HepG2 (cell line): Measurements from ENCODE around the gene PRSS36. TPM values are rescaled to one million over a fixed set of nuclear protein-coding genes. Genes with fewer than 3 reads are reported as not detected.

Experiments
- ATAC-seq: fragments of 200-7000 bp; cut with Tn5 transposase; 3 replicates; pipeline ENCODE4 v1.9.1; 2020; ENCODE audit warnings: mild to moderate bottlenecking, moderate library complexity
- BruUV-seq: library from RNA; stranded (reverse); fragments of 400-500 nt; replicated peaks from 2 replicates; lab custom pipeline; 2021; lab: Mats Ljungman, UMichigan
- CTCF ChIA-PET: fragments of 300-600 bp; formaldehyde crosslinking; extraction: SDS; loops from one replicate; lab custom pipeline; 2021; ENCODE audit warnings: low total read pairs, inconsistent platforms, low intra/inter-chr PET ratio; lab: Yijun Ruan, JAX
- POLR2A ChIA-PET: fragments of 350-600 bp; sonication (Branson Sonifier 250); formaldehyde crosslinking; loops from one replicate; lab custom pipeline; 2020; ENCODE audit warnings: antibody characterized with exemption, inconsistent platforms; lab: Yijun Ruan, JAX
- DNase-seq: peaks from one replicate; pipeline ENCODE4 v3.0.0-alpha.2; 2015; ENCODE audit warnings: low spot score
- FAIRE-seq: peaks from 3 replicates; lab custom pipeline; 2011; peaks lifted over from hg19 to GRCh38; lab: Jason Lieb, UNC
- H2AFZ ChIP-seq: one replicate; pipeline ENCODE4 v1.6.1; 2011; ENCODE audit warnings: low read length, inconsistent platforms
- H3K27ac ChIP-seq: fragments of 300-600 bp; 3 replicates; pipeline ENCODE4 v1.8.0; 2011; ENCODE audit warnings: mixed run types, mild to moderate bottlenecking, mixed read lengths, low read length, inconsistent platforms; ENCODE audit not compliant: insufficient read depth; ENCODE audit errors: extremely low read length
- H3K27me3 ChIP-seq, 2 experiments: fragments of 200-600 bp in 1 of 2; 2 replicates in 1 of 2; 3 replicates in 1 of 2; pipeline versions ENCODE4 v1.6.0 to v1.8.0; 2011; ENCODE audit warnings: low read length in 2 of 2, mild to moderate bottlenecking in 2 of 2, moderate library complexity in 2 of 2, inconsistent platforms in 1 of 2; ENCODE audit not compliant: insufficient read depth in 2 of 2, control insufficient read depth in 1 of 2
- H3K36me3 ChIP-seq, 2 experiments: fragments of 200-600 bp in 1 of 2; replicated peaks in 1 of 2; 2 replicates in 1 of 2; 3 replicates in 1 of 2; pipeline versions ENCODE4 v1.5.1 to v1.8.0; 2011; ENCODE audit warnings: low read length in 2 of 2, inconsistent platforms in 1 of 2; ENCODE audit not compliant: insufficient read depth in 2 of 2, control insufficient read depth in 1 of 2
- H3K4me1 ChIP-seq: 2 replicates; pipeline ENCODE4 v1.5.1; 2012; ENCODE audit warnings: low read length, inconsistent platforms; ENCODE audit not compliant: insufficient read depth
- H3K4me2 ChIP-seq: 2 replicates; pipeline ENCODE4 v1.6.0; 2011; ENCODE audit warnings: low read depth, low read length, inconsistent platforms
- H3K4me3 ChIP-seq, 3 experiments: fragments of 200-600 bp in 1 of 3; sonication (generic), shearing (Covaris generic) in 1 of 3; replicated peaks in 1 of 3; 2 replicates each; pipeline ENCODE4 v1.5.1; 2011 to 2016; ENCODE audit warnings: low read length in 3 of 3, inconsistent platforms in 2 of 3, low read depth in 2 of 3, mild to moderate bottlenecking in 2 of 3, control low read depth in 1 of 3, mixed read lengths in 1 of 3; ENCODE audit not compliant: insufficient read depth in 1 of 3
- H3K79me2 ChIP-seq: one replicate; pipeline ENCODE4 v1.6.1; 2011; ENCODE audit warnings: low read length, inconsistent platforms; ENCODE audit not compliant: insufficient read depth
- H3K9ac ChIP-seq: 2 replicates; pipeline ENCODE4 v1.6.0; 2011; ENCODE audit warnings: mild to moderate bottlenecking, low read depth, low read length, inconsistent platforms; ENCODE audit not compliant: insufficient read depth
- H3K9me3 ChIP-seq: 2 replicates; pipeline ENCODE4 v1.5.1; 2012; ENCODE audit warnings: mild to moderate bottlenecking, low read length
- H4K20me1 ChIP-seq: 2 replicates; pipeline ENCODE4 v1.6.0; 2011; ENCODE audit warnings: inconsistent platforms, mild to moderate bottlenecking, low read length, moderate library complexity; ENCODE audit not compliant: insufficient read depth
- AGO2 ChIP-seq: fragments of 200-400 bp; formaldehyde crosslinking; optimal IDR thresholded peaks from 2 replicates; pipeline ENCODE3; 2017; ENCODE audit warnings: mild to moderate bottlenecking, low read depth, low read length, moderate library complexity
- NFE2 ChIP-seq: sonication (generic); formaldehyde crosslinking; IDR thresholded peaks from 2 replicates; pipeline ENCODE4 v1.4.0; 2020; ENCODE audit warnings: missing genetic modification reagents
- POLR2A ChIP-seq, 2 experiments: IDR thresholded peaks; 2 replicates each; pipeline ENCODE4 v1.6.1; 2011; ENCODE audit warnings: low read depth in 2 of 2, low read length in 2 of 2, mild to moderate bottlenecking in 1 of 2, moderate library complexity in 1 of 2; ENCODE audit not compliant: insufficient read depth in 1 of 2
- POLR2AphosphoS2 ChIP-seq: IDR thresholded peaks from 2 replicates; pipeline ENCODE4 v1.6.1; 2011; ENCODE audit warnings: low read depth, low read length, improper control_type of control experiment
- POLR2G ChIP-seq: fragments of 200-400 bp; formaldehyde crosslinking; IDR thresholded peaks from 2 replicates; pipeline ENCODE4 v1.6.1; 2018; ENCODE audit warnings: mild to moderate bottlenecking, low read depth, low read length, moderate library complexity
- RBFOX2 ChIP-seq: fragments of 200-400 bp; formaldehyde crosslinking; IDR thresholded peaks from 2 replicates; pipeline ENCODE4 v1.6.1; 2017; ENCODE audit warnings: low read depth, mild to moderate bottlenecking, low read length
- RXRA ChIP-seq: sonication (generic); formaldehyde crosslinking; IDR thresholded peaks from 2 replicates; pipeline ENCODE4 v1.5.1; 2020; ENCODE audit warnings: missing genetic modification reagents
- ZMYM2 ChIP-seq: sonication (generic); formaldehyde crosslinking; IDR thresholded peaks from 2 replicates; pipeline ENCODE4 v1.8.0; 2022; ENCODE audit warnings: mild to moderate bottlenecking, missing genetic modification reagents
- ZNF264 ChIP-seq: sonication (generic); formaldehyde crosslinking; IDR thresholded peaks from 2 replicates; pipeline ENCODE4 v1.4.0; 2020; ENCODE audit warnings: missing genetic modification reagents
- ZNF280B ChIP-seq: sonication (generic); formaldehyde crosslinking; IDR thresholded peaks from 2 replicates; pipeline ENCODE4 v1.5.0; 2020; ENCODE audit warnings: missing genetic modification reagents, mild to moderate bottlenecking, borderline replicate concordance
- ZNF552 ChIP-seq: sonication (generic); formaldehyde crosslinking; IDR thresholded peaks from 2 replicates; pipeline ENCODE4 v1.9.0; 2022; ENCODE audit warnings: missing genetic modification reagents, mild to moderate bottlenecking, borderline replicate concordance
- ZZZ3 ChIP-seq: sonication (generic); formaldehyde crosslinking; IDR thresholded peaks from 2 replicates; pipeline ENCODE4 v1.4.0; 2020; ENCODE audit warnings: missing genetic modification reagents, mild to moderate bottlenecking, borderline replicate concordance
- WGBS: methylation state at CpG from one replicate; pipeline ENCODE4 v1.1.6; 2017; ENCODE audit warnings: low lambda C conversion rate; 5-methylcytosine and 5-hydroxymethylcytosine counted together
- in situ Hi-C: cut with HindIII; loops from 2 replicates; pipeline ENCODE4 v1.10.0; 2017; ENCODE audit warnings: low pct_unique_long_range_greater_than_20kb; ENCODE audit not compliant: extremely low pct_ligation_motif_present
- intact Hi-C: fragments of 100-400 bp; cut with micrococcal nuclease; formaldehyde crosslinking; loops from one replicate; pipeline ENCODE4 v1.10.0; 2022; ENCODE audit not compliant: unreplicated experiment
- polyA plus RNA-seq, 8 experiments: library from polyadenylated mRNA; depleted of rRNA in 3 of 8; stranded (reverse) in 7 of 8; unstranded in 1 of 8; fragments of >200 nt; fragmentation: Illumina TruSeq in 4 of 8; extraction: Trizol in 4 of 8; gene quantifications; 2 replicates each; pipeline versions ENCODE4 v1.2.1 to v1.2.3, GENCODE V29; 2011 to 2016; ENCODE audit warnings: low read depth in 4 of 8, missing spikeins in 1 of 8, mixed read lengths in 1 of 8; ENCODE audit not compliant: insufficient read depth in 1 of 8
- total RNA-seq, 5 experiments: library from RNA; depleted of rRNA; stranded (reverse); fragments of >200 nt; fragmentation: Illumina TruSeq; extraction: Trizol; gene quantifications; 2 replicates each; pipeline ENCODE4 v1.2.3, GENCODE V29; 2016; ENCODE audit warnings: low read depth in 1 of 5
- TF ChIP-seq, protein P1 (sequence below): sonication (generic); formaldehyde crosslinking; IDR thresholded peaks from 2 replicates; pipeline ENCODE4 v1.4.0; 2020; ENCODE audit warnings: missing genetic modification reagents, borderline replicate concordance
- TF ChIP-seq, protein P2 (sequence below): sonication (generic); formaldehyde crosslinking; IDR thresholded peaks from 2 replicates; pipeline ENCODE4 v1.8.0; 2022; ENCODE audit warnings: mild to moderate bottlenecking, missing genetic modification reagents

The PRSS36 gene
- total and polyA plus RNA-seq, 2 of the 13 experiments (the other 11 are each of a cell fraction or from before 2014, with no cell fraction given) = 1.5 to 2.1 TPM

DNA sequence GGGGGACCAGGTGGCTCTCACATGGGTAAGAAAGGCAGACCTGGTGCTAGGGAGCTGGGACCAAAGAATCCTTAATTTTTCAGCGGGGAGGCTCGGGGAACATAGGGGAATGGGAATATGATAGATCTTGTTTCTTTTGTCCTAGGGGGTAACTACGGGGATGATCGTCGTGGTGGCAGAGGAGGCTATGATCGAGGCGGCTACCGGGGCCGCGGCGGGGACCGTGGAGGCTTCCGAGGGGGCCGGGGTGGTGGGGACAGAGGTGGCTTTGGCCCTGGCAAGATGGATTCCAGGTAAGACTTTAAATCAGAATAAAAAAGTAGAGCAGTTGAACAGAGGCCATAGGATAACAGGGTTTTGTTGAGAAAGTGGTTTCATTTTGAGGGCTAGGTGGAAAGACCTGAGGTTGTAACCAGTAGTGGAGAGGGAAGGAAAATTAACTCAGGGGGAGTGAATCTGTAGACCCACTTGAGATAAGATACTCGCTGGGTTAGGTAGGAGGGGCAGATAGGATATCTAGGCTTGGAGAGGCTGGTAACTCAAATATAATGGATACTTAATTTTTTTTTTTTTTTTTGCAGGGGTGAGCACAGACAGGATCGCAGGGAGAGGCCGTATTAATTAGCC lies 41.1 kb upstream of the PRSS36 start:
- Histone ChIP-seq H3K9ac (no peak overlapping the region), H4K20me1 (peaks cover 57% of the 10 kb centered on the region), H3K27ac (no peak overlapping the region), H3K9me3 (no peaks in the 10 kb centered on the region), H2AFZ (no peak overlapping the region), H3K4me2 (no peak overlapping the region), H3K4me1 (peaks cover 8% of the 10 kb centered on the region; the same call in 1 of the 2 replicates), H3K79me2 (peaks cover 8% of the 10 kb centered on the region), H3K4me3 (no peak overlapping the region), H3K27me3 (no peaks in the 10 kb centered on the region), H3K36me3 (peaks cover 53 to 93% of the 10 kb centered on the region in 2 experiments)
- in situ Hi-C loops (no loop called here), intact Hi-C loops (no loop called here)
- ChIA-PET POLR2A (interaction anchor here (0.8 to 2.6 kb wide), 3 partner anchors 7 to 11 kb away, joined by 3 to 13 read pairs (median 7); partner anchors contain the start of gene FUS), CTCF (no interaction called here)
- no peak for DNase-seq
- FAIRE-seq = no peak
- WGBS = 98% methylated on average over 17 of the region's 17 CpGs
- no TSS peak for BruUV-seq
- TF ChIP-seq POLR2AphosphoS2 (peak; percentile 76; the same call in 1 of the 2 replicates), RBFOX2 (peak; percentile 59; the same call in 1 of the 2 replicates), AGO2 (peak; percentile 52), POLR2G (0 out of 2 replicates have a peak, but pooled peaks have one; percentile 33), ZMYM2 (CRISPR knock-in tag) (no peak), POLR2A (IDR thresholded peaks at IDR 0.05; ENCODE audit: insufficient read depth in 1 of 2, low read depth in 2 of 2, low read length in 2 of 2) (peak in 1 of 2 experiments; percentile 36; a peak in 1 of 4 replicates)
- ATAC-seq = no peak

DNA sequence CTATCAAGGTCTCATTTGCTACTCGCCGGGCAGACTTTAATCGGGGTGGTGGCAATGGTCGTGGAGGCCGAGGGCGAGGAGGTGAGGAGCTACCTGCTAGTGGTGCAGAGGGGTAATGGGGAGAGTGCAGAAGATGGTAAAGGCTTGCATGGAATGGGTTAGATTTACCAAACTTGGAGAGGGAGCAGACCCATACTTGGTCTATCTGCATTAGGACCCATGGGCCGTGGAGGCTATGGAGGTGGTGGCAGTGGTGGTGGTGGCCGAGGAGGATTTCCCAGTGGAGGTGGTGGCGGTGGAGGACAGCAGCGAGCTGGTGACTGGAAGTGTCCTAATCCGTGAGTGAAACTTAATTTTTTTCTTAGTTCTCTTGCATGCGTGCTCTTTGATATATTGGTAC lies 40.2 kb upstream of the PRSS36 start:
- no peak overlapping the region for H2AFZ ChIP-seq
- ChIA-PET CTCF (no interaction called here), POLR2A (interaction anchor here (0.8 to 2.6 kb wide), 3 partner anchors 9 to 10 kb away, joined by 3 to 13 read pairs (median 5); partner anchors contain the start of gene FUS)
- peaks cover 58 to 99% of the 10 kb centered on the region in 2 experiments for H3K36me3 ChIP-seq
- no peak overlapping the region for H3K4me2 ChIP-seq
- H3K27me3 ChIP-seq = no peaks in the 10 kb centered on the region
- no peaks in the 10 kb centered on the region for H3K9me3 ChIP-seq
- H3K79me2 ChIP-seq = peaks cover 16% of the 10 kb centered on the region
- intact Hi-C loops = no loop called here
- no peak overlapping the region for H3K4me3 ChIP-seq
- no peak; the same call in 1 of the 3 replicates for ATAC-seq
- peaks cover 17% of the 10 kb centered on the region for H3K4me1 ChIP-seq
- no TSS peak for BruUV-seq
- H4K20me1 ChIP-seq = peaks cover 65% of the 10 kb centered on the region
- FAIRE-seq = no peak
- no peak overlapping the region for H3K9ac ChIP-seq
- H3K27ac ChIP-seq = peak overlapping the region; percentile 3
- 98% methylated on average over 12 of the region's 12 CpGs for WGBS
- in situ Hi-C loops = no loop called here
- DNase-seq = no peak
- TF ChIP-seq, protein P1, sequence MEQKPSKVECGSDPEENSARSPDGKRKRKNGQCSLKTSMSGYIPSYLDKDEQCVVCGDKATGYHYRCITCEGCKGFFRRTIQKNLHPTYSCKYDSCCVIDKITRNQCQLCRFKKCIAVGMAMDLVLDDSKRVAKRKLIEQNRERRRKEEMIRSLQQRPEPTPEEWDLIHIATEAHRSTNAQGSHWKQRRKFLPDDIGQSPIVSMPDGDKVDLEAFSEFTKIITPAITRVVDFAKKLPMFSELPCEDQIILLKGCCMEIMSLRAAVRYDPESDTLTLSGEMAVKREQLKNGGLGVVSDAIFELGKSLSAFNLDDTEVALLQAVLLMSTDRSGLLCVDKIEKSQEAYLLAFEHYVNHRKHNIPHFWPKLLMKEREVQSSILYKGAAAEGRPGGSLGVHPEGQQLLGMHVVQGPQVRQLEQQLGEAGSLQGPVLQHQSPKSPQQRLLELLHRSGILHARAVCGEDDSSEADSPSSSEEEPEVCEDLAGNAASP (CRISPR knock-in tag) = no peak
- no peak for TF ChIP-seq RXRA (CRISPR knock-in tag)
- no peak for TF ChIP-seq ZNF264
- TF ChIP-seq ZNF280B = 0 out of 2 replicates have a peak, but pooled peaks have one; percentile 18
- no peak for TF ChIP-seq ZNF552 (CRISPR knock-in tag)
- TF ChIP-seq ZZZ3 (CRISPR knock-in tag) = no peak
- no peak for TF ChIP-seq NFE2
- TF ChIP-seq, protein P2, sequence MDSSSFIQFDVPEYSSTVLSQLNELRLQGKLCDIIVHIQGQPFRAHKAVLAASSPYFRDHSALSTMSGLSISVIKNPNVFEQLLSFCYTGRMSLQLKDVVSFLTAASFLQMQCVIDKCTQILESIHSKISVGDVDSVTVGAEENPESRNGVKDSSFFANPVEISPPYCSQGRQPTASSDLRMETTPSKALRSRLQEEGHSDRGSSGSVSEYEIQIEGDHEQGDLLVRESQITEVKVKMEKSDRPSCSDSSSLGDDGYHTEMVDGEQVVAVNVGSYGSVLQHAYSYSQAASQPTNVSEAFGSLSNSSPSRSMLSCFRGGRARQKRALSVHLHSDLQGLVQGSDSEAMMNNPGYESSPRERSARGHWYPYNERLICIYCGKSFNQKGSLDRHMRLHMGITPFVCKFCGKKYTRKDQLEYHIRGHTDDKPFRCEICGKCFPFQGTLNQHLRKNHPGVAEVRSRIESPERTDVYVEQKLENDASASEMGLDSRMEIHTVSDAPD (CRISPR knock-in tag) = no peak
